Right lobe of liver (tissue), 4 donors: ENCODE measurements around the gene SPNS2.

Experiments
- CTCF ChIP-seq, 4 donors: fragments of 200-600 bp in 3 of 4; fragments of 450-650 bp in 1 of 4; IDR thresholded peaks; one replicate each; pipeline versions ENCODE4 v1.5.1 to v1.8.0; 2016 to 2022; ENCODE audit warnings: antibody characterized with exemption in 4 of 4, mild to moderate bottlenecking in 2 of 4
- POLR2A ChIP-seq: fragments of 450-650 bp; IDR thresholded peaks from one replicate; pipeline ENCODE4 v1.6.1; 2017; ENCODE audit warnings: antibody characterized with exemption, mild to moderate bottlenecking
- donor health status: DM: no; HTN: no; CAD: no.
- donor health status: DM: no; HTN: no; CAD: no.
- donor health status: DM: no; HTN: yes; CAD: no.

- no peak for TF ChIP-seq POLR2A
- TF ChIP-seq CTCF (IDR thresholded peaks at IDR 0.05), result no peak
Measured at GRCh38 chr17:4530799-4531730, 32.4 kb downstream of the SPNS2 start.
